NCI-H1417 treated with DMSO at 0.1 percent for 48 hours (cell line): ENCODE data around the gene RARA.

Source experiments
- DNase-seq: peaks from one replicate; lab custom pipeline; 2025; lab: John Stamatoyannopoulos, UW

The RARA gene

DNA sequence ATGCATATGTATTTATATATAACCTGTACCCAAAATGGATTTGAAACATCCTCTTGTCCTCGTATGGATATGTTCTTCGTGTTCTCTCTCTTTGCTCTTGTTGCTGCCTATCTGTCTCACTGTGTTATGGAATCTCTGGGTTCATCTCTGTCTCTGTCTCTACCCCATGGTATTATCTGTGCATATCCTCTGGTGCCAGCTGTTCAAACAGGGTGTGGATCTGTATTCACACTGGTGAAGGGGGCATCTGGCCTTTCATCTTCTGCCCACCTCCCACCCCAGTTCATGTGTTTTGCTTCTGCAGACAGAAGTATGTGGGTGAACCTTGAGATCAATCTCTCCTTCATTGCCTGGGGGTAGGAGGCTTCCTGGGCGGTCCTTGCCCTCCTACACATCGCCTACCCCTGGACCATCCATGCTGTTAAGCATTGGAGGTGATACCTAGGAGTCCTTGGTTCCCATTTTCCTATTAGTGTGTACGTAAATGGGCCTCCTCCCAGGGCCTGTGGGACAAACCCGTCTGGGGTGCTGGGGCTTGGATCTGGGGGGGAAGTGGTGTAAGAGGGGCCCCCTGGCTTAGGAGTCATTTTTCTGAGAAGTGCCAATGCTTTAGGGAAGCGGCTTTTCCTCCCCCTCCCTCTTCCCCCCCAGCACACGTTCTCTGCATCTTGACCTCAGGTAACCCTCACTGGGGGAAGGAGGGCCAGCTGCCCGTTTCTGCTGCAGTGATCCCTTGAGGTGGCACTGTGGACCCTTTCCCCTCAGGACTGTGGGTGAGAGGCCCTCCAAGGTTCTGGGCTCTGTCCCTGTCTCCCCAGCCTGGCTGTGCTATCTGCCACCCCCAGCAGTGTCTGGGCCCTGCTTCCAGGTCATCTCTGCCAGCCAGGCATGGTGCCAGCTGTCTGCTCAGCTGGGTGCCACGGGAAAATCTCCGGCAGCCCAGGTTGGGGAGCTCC lies 21.1 kb downstream of the RARA start:
- no peak for DNase-seq

DNA sequence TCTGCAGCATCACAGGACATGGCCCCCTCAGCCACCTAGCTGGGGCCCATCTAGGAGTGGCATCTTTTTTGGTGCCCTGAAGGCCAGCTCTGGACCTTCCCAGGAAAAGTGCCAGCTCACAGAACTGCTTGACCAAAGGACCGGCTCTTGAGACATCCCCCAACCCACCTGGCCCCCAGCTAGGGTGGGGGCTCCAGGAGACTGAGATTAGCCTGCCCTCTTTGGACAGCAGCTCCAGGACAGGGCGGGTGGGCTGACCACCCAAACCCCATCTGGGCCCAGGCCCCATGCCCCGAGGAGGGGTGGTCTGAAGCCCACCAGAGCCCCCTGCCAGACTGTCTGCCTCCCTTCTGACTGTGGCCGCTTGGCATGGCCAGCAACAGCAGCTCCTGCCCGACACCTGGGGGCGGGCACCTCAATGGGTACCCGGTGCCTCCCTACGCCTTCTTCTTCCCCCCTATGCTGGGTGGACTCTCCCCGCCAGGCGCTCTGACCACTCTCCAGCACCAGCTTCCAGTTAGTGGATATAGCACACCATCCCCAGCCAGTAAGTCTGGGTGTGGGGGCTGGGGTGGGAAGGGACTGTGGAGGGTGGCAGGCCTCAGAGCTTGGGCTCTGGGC lies 22.0 kb downstream of the RARA start:
- no peak for DNase-seq

DNA sequence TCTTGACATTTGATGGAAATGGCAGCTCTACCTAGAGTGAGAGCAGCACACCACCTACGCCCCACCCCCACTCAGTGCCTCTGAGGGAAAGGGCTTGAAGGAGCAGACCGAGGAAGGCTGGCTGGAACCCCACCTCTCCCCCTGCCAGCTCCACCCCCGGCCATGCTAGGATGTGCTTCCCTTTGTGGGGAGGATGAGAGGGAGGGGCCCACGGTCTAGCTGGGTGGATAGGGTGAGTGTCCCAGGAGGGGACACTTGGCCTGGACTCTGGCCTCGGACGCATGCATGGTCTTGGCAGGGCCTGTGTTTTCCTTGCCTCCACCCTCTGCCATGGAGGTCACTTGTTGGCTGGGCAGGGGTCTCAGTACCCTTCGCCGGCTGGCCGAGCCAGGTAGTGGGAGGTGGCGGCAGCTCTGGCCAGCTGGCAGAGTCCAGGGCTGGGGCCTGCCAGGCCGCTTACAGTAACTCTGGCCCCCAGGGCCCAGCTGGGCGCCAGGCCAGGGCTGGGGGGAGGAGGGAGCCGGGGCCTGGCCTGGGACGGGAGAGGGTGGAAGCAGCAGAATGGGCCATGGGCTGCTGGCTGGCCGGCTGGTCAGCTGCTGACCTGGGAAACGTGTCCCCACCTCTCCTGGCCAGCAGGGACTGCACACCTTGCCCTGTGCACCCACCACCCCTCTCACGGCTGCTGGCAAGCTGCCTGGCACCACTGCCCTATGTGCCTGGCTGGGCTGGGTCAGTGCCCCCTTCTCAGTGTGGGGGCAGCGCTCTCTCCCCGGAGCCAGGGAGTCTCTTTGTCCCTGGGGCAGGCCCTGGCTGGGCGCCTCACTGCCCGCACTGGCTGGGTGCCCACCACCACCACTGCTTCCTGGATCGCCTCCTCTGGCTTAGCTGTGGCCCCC lies 23.0 kb downstream of the RARA start:
- DNase-seq: no peak

DNA sequence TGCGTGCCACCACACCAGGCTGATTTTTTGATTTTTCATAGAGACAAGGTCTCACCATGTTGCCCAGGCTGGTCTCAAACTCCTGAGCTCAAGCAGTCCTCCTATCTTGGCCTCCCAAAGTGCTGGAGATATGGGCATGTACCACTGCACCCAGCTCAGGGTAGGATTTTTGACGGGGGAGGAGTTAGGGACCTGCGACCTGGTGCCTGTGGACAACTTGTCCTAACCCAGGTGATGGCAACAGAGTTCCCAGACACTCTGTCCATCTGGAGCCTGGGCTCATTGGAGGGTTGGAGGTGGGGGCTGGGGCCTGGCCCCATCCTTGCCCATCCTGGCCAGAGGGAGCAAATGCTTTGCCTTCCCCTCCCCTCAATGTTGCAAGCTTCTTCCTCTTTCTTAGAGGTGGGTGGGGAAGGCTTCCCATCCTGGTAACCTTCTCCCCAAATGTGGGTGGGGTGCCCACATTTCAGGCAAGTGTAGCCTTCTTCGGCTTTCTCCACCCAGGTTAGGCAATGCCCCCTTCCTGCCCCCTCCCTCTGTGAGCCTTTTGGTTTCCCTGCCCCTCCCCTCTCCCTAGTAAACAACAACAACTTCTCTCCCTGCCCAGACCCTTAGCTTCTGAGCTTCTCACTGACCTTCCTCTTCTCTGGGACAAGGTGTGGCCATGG lies 24.9 kb downstream of the RARA start:
- DNase-seq: no peak

DNA sequence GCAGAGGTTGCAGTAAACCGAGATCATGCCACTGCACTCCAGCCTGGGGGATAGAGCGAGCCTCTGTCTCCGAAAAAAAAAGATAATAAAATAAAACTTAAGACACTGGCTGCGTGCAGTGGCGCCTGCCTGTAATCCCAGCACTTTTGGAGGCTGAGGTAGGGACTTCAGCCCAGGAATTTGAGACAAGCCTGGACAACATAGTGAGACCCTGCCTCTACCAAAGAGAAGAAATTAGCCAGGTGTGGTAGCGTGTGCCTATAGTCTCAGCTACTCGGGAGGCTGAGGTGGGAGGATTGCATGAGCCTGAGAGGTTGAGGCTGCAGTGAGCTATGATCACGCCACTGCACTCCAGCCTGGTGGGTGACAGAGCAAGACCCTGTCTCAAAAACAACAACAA lies 26.6 kb downstream of the RARA start:
- no peak for DNase-seq

DNA sequence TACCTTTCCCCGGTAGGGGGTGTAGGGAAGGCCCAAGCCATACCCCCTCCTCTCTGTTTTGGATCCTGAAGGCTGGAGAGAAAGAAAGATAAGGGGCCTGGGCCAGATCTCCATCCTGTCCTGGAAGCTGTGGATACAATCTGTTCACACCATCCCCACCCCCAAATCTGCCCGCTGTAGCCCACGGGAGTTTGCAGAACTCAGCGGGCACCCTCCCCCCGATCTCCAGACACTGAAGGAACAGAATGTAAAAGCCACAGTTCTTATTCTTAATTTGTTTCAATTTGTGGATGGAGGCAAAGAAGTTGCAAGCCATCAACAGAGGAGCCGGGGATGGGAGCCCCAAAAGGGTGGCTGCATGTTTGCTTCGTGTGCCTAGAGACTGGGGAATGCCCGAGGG lies 28.4 kb downstream of the RARA start:
- DNase-seq: no peak

DNA sequence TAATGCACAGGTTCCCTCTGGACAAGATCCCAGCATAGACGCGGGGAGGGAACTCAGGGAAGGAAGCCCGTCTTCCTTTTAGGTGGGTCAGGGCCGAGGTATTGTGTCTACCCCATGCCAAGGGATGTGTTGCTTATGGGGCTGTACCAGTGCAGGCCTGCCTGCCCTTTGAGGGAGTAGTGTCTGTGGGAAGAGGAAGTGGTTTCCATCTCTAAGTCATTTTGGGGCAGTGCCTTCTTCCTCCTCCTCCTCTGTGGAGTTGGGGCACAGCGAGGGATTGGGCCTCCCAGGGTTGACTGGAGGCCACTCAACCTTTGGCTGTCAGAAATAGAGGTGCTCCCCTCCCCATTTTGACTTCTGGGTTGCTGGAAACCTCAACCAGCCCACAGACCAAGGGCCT lies 29.1 kb downstream of the RARA start:
- no peak for DNase-seq

DNA sequence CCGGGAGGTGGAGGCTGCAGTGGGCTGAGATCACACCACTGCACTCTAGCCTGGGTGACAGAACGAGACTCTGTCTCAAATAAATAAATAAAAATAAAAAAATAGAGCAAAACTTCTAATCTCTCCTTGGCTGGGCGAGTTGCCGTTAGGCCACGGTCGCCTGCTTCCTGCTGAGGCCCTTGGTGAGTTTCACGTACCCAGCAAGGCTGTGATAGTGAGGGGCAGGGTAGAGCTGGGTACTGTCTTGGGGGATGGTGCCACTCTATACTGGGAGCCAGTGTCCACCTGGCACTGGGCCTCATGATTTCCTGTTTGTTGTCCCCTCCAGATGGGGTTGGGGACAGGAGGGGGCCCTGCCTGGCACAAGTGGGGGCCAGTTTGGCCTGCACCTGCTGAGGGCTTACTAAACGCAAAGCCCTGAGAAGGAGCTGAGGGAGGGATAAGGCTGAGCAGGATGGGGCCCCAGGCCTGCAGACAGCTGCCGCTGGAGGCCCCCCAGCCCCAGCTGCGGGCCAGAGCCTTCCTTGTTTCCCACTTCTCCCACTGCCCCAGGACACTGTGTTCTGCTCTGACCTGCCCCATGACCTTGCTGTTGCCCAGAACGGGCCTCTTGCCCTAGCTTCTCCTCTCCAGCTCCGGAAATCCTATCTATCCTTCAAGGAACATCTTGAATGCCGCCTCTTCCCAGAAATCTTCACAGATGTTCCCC lies 30.1 kb downstream of the RARA start:
- DNase-seq: no peak

DNA sequence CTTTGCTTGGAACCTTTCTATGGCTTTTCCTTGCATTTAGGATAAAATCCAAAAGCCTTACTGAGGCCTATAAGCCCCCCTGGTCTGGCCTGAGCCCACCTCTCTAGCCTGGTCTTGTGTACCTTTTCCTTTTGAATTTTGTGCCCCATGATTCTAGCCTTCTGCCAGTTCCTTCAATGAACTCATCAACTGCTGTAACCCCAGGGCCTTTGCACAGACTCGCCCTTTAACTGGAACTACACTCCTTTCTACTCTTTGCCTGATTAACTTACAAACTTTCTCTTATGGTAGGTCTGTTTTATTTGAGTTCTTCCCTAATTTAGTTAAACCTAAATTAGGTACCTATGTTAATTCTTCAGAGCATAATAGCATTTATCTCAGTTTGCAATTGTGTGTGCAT lies 31.3 kb downstream of the RARA start:
- DNase-seq: no peak

DNA sequence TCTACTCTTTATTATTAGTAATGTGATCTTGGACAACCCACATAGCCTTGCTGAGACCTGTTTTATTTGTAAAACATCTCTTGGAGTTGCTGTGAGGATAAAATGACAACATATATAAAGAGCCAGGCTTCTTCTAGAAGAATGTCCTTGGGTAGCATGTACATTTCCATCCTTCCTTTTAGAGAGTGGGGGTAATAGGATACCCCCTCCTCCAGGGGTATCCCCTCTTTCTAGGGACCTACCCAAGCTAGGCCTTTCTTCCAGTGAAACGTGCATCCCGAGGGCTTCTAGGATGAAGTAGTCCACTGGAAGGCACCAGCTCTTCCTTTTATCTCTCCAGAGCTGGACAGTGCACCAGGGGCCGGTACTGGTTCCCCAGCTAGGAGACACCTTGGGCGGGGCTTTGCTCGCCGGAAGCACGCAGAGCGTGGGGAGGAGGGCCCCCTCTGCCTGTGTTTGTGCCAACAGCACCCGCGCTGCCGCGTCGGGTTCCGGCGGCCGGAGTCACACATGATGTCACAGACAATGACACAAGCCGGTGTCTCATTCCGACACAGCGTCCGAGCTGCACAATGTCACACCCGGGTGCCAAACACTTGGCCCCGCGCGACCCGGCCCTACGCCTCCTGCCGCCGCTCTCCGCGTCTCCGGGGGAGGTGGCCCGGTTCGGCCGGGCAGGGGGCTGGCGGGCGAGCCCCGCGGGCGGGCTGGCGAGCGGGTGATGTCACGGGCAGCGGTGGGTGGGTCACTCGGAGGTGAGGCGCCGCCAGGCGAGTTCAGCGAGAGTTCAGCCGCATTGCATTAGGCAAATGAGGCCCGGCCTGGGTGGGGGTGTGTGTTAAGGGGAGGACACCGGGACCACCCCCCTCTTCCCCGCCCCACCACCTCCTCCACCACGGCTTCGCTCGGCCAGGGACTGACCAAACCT lies 32.2 kb downstream of the RARA start:
- no peak for DNase-seq

DNA sequence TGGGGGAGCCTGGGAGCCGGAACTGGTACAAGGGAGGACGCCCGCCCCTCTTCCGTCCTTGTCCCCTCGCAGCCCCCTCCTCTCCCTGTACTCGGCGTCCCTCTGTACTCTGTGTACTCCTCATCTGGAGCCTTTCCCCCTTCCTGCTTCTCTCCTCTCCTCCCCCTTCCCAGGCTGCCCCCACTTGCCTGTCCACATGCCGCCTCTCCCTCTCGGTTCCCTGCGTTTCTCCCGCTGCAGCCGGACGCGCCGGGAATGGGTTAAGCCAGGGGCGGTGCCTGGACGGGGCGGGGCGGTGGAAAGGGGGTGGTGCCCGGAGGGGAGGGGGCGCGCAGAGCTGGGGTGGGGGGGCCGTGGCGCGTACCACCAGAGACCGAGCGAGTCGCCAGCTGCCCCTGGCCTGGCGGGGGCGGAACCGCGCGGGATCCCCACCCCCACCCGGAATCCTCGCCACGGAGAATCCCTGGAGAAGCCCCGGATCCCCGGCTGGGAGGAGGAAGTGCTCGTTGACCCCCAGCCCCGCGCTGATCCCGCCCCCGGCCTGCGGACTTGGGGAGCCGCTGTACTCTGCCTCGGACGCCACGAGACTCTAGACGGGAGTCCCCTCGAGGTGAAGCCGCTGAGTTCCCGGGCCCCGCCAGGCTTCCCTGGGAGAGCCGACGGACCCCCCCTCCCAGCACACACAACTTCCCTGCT lies 33.0 kb downstream of the RARA start:
- no peak for DNase-seq

DNA sequence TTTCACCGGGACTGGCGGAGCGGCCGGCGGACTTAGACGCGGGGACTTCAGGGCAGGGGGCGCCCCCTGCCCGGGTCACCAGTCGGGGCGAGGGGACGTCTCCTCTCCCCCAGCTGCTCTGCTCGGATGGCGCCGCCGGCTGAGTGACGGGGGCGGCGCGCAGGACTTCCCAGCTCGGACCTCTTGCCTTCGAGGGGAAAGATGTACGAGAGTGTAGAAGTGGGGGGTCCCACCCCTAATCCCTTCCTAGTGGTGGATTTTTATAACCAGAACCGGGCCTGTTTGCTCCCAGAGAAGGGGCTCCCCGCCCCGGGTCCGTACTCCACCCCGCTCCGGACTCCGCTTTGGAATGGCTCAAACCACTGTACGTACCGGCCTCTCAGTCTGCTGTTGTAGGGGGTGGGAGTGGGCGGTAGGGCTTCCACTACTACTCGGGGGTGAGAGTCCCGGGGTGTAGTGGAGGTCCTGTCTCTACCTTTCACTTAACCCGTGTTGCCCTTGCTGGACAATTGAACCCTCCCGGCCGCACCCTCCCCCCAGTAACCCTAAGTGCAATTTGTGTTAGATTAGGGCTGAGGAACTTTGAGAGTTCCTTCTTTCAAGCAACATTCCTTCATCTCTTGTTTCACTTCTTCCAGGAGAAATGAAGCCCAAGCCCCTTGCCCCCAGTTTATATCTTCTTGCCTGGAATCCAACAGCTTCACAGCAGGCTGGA lies 33.7 kb downstream of the RARA start:
- no peak for DNase-seq

DNA sequence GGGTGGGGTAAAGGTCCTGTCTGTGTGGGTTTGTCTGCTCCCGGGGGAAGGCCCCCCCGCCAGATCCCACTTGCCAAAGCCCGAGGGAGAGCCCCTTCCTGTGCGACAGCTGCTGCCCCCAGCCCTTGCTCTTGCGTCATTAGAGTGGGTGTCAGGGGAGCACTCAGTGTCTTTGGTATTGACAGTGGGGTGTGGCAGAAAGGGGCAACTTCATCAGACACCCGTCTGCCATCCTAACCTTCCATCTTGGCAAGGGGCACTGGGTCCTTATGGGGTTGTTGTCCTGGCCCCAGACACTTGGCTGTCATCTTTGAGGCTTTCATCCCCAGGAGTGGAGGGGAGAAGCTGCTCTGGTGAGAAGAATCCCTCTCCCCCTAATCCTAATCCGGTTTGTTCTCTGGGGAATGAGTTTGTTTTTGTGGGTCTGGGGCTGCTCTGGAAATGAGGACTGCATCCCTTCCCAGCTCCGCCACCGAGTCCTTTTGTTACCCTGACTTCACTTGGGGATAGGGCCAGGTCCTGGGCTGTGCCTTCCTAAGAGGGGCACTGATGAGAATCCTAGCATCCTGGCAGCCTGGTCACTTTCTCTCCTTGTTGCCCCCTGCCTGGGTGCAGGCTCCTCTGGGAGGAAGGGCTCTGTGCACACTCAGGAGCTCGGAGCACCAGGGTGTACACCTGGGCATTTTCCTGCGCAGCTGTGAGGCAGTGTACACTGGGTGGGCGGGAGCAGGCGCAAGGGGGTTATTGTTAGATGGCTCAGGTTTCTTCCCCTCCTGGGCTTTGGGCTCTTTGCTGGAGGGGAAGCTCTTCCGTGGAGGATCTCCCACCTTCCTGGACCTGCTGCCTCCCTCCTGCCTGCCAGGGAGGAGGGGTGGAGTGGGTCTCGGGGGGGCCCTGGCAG lies 34.5 kb downstream of the RARA start:
- no peak for DNase-seq

DNA sequence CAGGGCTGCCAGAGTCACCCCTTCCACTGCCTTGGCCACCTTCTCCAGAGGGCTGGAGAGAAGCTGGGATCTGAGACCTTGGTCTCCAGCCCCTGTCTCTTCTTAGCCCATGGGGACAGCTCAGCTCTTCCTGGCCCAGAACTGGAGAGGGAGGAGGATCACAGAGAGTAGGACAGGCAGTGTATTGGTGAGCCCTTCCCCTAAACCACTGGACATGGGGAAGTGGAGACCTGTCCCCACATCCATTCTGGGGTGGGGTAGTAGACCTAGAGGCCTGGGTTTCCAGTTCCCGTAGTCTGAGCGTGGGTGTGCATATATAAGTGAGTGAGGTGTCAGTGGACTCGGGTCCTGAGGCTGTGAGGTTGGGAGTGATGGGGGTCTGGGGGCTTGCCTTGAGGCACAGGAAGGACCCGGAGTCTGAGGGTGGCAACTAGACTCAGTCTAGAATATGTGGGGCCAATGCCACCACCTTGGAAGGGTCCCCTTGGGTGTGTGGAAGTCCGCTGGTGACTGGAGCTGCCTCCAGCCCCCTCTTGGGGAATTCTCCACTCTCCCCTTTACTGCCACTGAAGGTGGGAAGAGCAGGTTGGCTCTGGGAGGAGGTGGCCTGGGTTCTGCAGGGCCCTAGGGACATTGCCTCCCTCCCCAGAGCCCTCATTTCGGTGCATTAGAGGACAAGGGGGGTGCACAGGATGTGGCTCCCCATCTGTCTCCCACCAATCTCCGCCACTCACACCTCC lies 35.6 kb downstream of the RARA start:
- DNase-seq: no peak

DNA sequence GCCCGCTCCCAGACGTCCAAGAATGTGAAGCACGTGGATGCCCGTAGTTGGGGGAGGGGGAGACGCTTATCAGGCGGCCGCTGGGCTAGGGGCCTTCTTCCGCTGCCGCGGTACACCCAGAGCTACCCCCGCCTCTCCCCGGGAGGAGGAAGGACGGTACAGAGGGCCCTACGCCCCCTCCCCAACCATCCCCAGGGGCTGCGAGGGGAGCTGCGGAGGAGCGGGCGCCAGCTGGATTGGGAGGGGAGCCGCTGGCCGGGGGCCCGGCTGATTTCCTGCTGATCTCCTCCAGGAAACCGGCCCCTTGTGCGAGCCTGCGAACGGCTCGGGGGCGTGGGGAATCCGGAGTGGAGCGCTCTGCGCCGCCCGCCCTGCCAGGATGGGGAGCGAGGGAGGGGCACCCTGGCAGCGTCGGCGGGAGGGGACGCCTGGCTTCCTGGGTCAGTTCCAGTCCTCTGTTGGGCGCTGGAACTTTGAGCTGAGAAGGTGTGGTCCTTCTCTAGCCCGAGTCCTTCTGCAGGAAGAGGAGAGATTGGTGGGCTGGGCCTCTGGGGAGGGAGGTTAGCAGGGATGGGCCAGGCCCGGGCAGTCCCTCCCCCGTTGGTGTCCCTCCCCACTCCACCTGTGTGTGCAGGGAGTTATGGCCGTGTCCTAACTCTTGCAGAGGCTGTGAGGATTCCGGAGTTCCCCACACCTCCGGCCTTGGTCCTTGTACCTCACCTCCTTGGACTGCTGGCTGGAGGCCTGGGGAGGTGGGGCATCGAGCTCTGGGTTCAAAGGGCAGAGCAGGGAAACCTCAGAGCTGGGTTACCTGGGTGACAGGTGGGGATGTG lies 36.4 kb downstream of the RARA start:
- no peak for DNase-seq
